SK-N-SH treated with all-trans-retinoic acid at 6 μM for 48 hours (cell line): ENCODE data around the gene SEC14L5.

Source experiments
- ATAC-seq: fragments of 200-7000 bp; cut with Tn5 transposase; 3 replicates; pipeline ENCODE4 v1.9.1; 2020; ENCODE audit warnings: mild to moderate bottlenecking, moderate library complexity
- ARNTL ChIP-seq: fragments of 450-650 bp; formaldehyde crosslinking; IDR thresholded peaks from 2 replicates; pipeline ENCODE4 v1.5.0; 2020; ENCODE audit warnings: low read depth, mild to moderate bottlenecking, moderate library complexity, borderline replicate concordance
- BACH2 ChIP-seq: fragments of 250-450 bp; sonication (Bioruptor Pico); IDR thresholded peaks from 2 replicates; pipeline ENCODE4 v1.9.0; 2021; ENCODE audit warnings: mild to moderate bottlenecking, borderline replicate concordance
- CREB5 ChIP-seq: fragments of 250-450 bp; sonication (Bioruptor Pico); IDR thresholded peaks from 2 replicates; pipeline ENCODE4 v1.5.1; 2020; ENCODE audit warnings: low read depth, mild to moderate bottlenecking, moderate library complexity
- CSDC2 ChIP-seq: fragments of 250-450 bp; sonication (Bioruptor Pico); IDR thresholded peaks from 2 replicates; pipeline ENCODE4 v1.5.0; 2020; ENCODE audit warnings: mild to moderate bottlenecking, moderate library complexity
- CSRNP3 ChIP-seq: fragments of 250-450 bp; sonication (Bioruptor Pico); IDR thresholded peaks from 2 replicates; pipeline ENCODE4 v1.5.1; 2021; ENCODE audit warnings: mild to moderate bottlenecking, moderate library complexity
- ESRRG ChIP-seq: fragments of 250-450 bp; sonication (Bioruptor Pico); IDR thresholded peaks from 2 replicates; pipeline ENCODE4 v1.6.1; 2021; ENCODE audit warnings: mild to moderate bottlenecking
- GLIS3 ChIP-seq: fragments of 250-450 bp; sonication (Bioruptor Pico); IDR thresholded peaks from 2 replicates; pipeline ENCODE4 v1.5.0; 2020; ENCODE audit warnings: mild to moderate bottlenecking, moderate library complexity
- ISL1 ChIP-seq: fragments of 250-450 bp; sonication (Bioruptor Pico); IDR thresholded peaks from 2 replicates; pipeline ENCODE4 v2.1.2; 2022; ENCODE audit warnings: mild to moderate bottlenecking, moderate library complexity
- PATZ1 ChIP-seq: fragments of 250-450 bp; sonication (Bioruptor Pico); IDR thresholded peaks from 2 replicates; pipeline ENCODE4 v1.8.0; 2020; ENCODE audit warnings: mild to moderate bottlenecking, moderate library complexity, borderline replicate concordance
- POU6F1 ChIP-seq: fragments of 250-450 bp; sonication (Bioruptor Pico); IDR thresholded peaks from 2 replicates; pipeline ENCODE4 v1.8.0; 2021; ENCODE audit warnings: low read depth, mild to moderate bottlenecking, moderate library complexity, borderline replicate concordance
- PPARA ChIP-seq: fragments of 250-450 bp; sonication (Bioruptor Pico); IDR thresholded peaks from 2 replicates; pipeline ENCODE4 v1.5.0; 2020; ENCODE audit warnings: mild to moderate bottlenecking, borderline replicate concordance
- RARB ChIP-seq: fragments of 250-450 bp; sonication (Bioruptor Pico); IDR thresholded peaks from 2 replicates; pipeline ENCODE4 v1.8.0; 2021; ENCODE audit warnings: mild to moderate bottlenecking, moderate library complexity
- SNAI2 ChIP-seq: fragments of 250-450 bp; sonication (Bioruptor Pico); IDR thresholded peaks from 2 replicates; pipeline ENCODE4 v1.5.0; 2020; ENCODE audit warnings: mild to moderate bottlenecking, moderate library complexity
- TOX ChIP-seq: fragments of 250-450 bp; sonication (Bioruptor Pico); IDR thresholded peaks from 2 replicates; pipeline ENCODE4 v1.8.0; 2021; ENCODE audit warnings: mild to moderate bottlenecking, moderate library complexity, borderline replicate concordance
- TSHZ2 ChIP-seq: fragments of 250-450 bp; sonication (Bioruptor Pico); IDR thresholded peaks from 2 replicates; pipeline ENCODE4 v1.5.0; 2020; ENCODE audit warnings: mild to moderate bottlenecking, moderate library complexity
- ZC3H10 ChIP-seq: fragments of 250-450 bp; sonication (Bioruptor Pico); IDR thresholded peaks from 2 replicates; pipeline ENCODE4 v1.5.1; 2021; ENCODE audit warnings: mild to moderate bottlenecking, moderate library complexity
- ZFP3 ChIP-seq: fragments of 250-450 bp; sonication (Bioruptor Pico); IDR thresholded peaks from 2 replicates; pipeline ENCODE4 v1.5.0; 2020; ENCODE audit warnings: mild to moderate bottlenecking, moderate library complexity
- ZFP30 ChIP-seq: fragments of 450-650 bp; formaldehyde crosslinking; IDR thresholded peaks from 2 replicates; pipeline ENCODE4 v1.5.0; 2022; ENCODE audit warnings: mild to moderate bottlenecking, moderate library complexity
- ZNF565 ChIP-seq: fragments of 450-650 bp; formaldehyde crosslinking; conservative IDR thresholded peaks from 2 replicates; pipeline ENCODE4 v1.5.0; 2020; ENCODE audit warnings: low read depth, mild to moderate bottlenecking, moderate library complexity
- ZNF70 ChIP-seq: fragments of 450-650 bp; formaldehyde crosslinking; IDR thresholded peaks from 2 replicates; pipeline ENCODE4 v1.5.0; 2020; ENCODE audit warnings: mild to moderate bottlenecking, moderate library complexity
- ZNF8 ChIP-seq: fragments of 450-650 bp; formaldehyde crosslinking; IDR thresholded peaks from 2 replicates; pipeline ENCODE4 v1.5.0; 2020; ENCODE audit warnings: mild to moderate bottlenecking, moderate library complexity

SEC14L5 gene

GRCh38 chr16:5016967-5017677, 59.0 kb downstream of the SEC14L5 start:
- no peak for ATAC-seq
- TF ChIP-seq POU6F1 (CRISPR knock-in tag) (no peak), ISL1 (no peak), ARNTL (CRISPR knock-in tag) (no peak), ZFP3 (CRISPR knock-in tag) (no peak), TSHZ2 (CRISPR knock-in tag) (no peak), ESRRG (CRISPR knock-in tag) (no peak), ZC3H10 (CRISPR knock-in tag) (no peak), ZNF70 (CRISPR knock-in tag) (no peak)

GRCh38 chr16:5017678-5017969, 59.5 kb downstream of the SEC14L5 start:
- no peak for TF ChIP-seq TOX (CRISPR knock-in tag)
- no peak for TF ChIP-seq ZNF8
- TF ChIP-seq GLIS3 (CRISPR knock-in tag), result no peak
- TF ChIP-seq CREB5 (CRISPR knock-in tag), result no peak
- TF ChIP-seq BACH2 (CRISPR knock-in tag), result no peak
- no peak for TF ChIP-seq PATZ1 (CRISPR knock-in tag)
- TF ChIP-seq ZNF70 (CRISPR knock-in tag), result no peak
- TF ChIP-seq RARB (CRISPR knock-in tag), result no peak
- TF ChIP-seq PPARA (CRISPR knock-in tag), result no peak
- TF ChIP-seq ISL1, result no peak
- TF ChIP-seq CSRNP3 (CRISPR knock-in tag), result no peak
- TF ChIP-seq CSDC2 (CRISPR knock-in tag), result no peak
- TF ChIP-seq TSHZ2 (CRISPR knock-in tag), result no peak
- no peak for TF ChIP-seq ESRRG (CRISPR knock-in tag)
- no peak for TF ChIP-seq ZFP3 (CRISPR knock-in tag)
- no peak for TF ChIP-seq ZNF565
- no peak for TF ChIP-seq SNAI2 (CRISPR knock-in tag)
- no peak for TF ChIP-seq ZC3H10 (CRISPR knock-in tag)
- no peak for TF ChIP-seq ZFP30 (CRISPR knock-in tag)
- no peak for ATAC-seq
